ENCODE results near the gene TOP3A.
"Not testable (repeated sequence)": the region's sequence is repeated elsewhere in the genome, so short reads cannot be mapped to it uniquely, and the experiment has no call there.

DNA sequence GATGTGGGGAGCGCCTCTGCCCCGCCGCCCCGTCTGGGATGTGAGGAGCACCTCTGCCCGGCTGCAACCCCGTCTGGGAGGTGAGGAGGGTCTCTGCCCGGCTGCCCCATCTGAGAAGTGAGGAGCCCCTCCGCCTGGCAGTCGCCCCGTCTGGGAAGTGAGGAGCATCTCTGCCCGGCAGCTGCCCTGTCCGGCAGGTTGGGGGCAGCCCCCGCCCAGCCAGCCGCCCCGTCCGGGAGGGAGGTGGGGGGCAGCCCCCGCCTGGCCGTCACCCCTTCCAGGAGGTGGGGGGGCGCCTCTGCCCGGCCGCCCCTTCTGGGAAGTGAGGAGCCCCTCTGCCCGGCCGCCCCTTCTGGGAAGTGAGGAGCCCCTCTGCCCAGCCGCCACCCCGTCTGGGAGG is 23.4 kb upstream of the TOP3A start:
- not testable (repeated sequence) for TF ChIP-seq POLR2A (IDR thresholded peaks at IDR 0.05)
- TF ChIP-seq, protein P1, sequence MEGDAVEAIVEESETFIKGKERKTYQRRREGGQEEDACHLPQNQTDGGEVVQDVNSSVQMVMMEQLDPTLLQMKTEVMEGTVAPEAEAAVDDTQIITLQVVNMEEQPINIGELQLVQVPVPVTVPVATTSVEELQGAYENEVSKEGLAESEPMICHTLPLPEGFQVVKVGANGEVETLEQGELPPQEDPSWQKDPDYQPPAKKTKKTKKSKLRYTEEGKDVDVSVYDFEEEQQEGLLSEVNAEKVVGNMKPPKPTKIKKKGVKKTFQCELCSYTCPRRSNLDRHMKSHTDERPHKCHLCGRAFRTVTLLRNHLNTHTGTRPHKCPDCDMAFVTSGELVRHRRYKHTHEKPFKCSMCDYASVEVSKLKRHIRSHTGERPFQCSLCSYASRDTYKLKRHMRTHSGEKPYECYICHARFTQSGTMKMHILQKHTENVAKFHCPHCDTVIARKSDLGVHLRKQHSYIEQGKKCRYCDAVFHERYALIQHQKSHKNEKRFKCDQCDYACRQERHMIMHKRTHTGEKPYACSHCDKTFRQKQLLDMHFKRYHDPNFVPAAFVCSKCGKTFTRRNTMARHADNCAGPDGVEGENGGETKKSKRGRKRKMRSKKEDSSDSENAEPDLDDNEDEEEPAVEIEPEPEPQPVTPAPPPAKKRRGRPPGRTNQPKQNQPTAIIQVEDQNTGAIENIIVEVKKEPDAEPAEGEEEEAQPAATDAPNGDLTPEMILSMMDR (IDR thresholded peaks at IDR 0.05) = not testable (repeated sequence)

All from transverse colon (tissue), 3 donors.